ENCODE measurements around the gene L3MBTL4.

GRCh38 chr18:6060149-6060548 is 354.6 kb downstream of the L3MBTL4 start:
- TF ChIP-seq, protein P1, sequence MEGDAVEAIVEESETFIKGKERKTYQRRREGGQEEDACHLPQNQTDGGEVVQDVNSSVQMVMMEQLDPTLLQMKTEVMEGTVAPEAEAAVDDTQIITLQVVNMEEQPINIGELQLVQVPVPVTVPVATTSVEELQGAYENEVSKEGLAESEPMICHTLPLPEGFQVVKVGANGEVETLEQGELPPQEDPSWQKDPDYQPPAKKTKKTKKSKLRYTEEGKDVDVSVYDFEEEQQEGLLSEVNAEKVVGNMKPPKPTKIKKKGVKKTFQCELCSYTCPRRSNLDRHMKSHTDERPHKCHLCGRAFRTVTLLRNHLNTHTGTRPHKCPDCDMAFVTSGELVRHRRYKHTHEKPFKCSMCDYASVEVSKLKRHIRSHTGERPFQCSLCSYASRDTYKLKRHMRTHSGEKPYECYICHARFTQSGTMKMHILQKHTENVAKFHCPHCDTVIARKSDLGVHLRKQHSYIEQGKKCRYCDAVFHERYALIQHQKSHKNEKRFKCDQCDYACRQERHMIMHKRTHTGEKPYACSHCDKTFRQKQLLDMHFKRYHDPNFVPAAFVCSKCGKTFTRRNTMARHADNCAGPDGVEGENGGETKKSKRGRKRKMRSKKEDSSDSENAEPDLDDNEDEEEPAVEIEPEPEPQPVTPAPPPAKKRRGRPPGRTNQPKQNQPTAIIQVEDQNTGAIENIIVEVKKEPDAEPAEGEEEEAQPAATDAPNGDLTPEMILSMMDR (IDR thresholded peaks at IDR 0.05) = no peak
- TF ChIP-seq EZH2phosphoT487 (IDR thresholded peaks at IDR 0.05) = no peak

Measured in neural progenitor cell (in vitro differentiated cells).